ENCODE results near the gene ZNF469. TPM values are rescaled to one million over a fixed set of nuclear protein-coding genes. Genes with fewer than 3 reads are reported as not detected.
"Not testable (repeated sequence)": the region's sequence is repeated elsewhere in the genome, so short reads cannot be mapped to it uniquely, and the experiment has no call there.

The ZNF469 gene
- total RNA-seq, 1 experiment from 2014 or later: not detected

- Histone ChIP-seq H3K79me2 (ENCODE audit: low read length) (no peaks in the 10 kb centered on the region), H3K4me1 (ENCODE audit: low read length) (no peaks in the 10 kb centered on the region), H3K9me2 (replicated peaks; ENCODE audit: insufficient read depth, low read length) (no peaks in the 10 kb centered on the region), H4K20me1 (ENCODE audit: insufficient read depth, low read depth, low read length) (no peaks in the 10 kb centered on the region), H3K9me3 (ENCODE audit: low read length) (no peaks in the 10 kb centered on the region), H3K4me3 (ENCODE audit: low read length) (no peak overlapping the region), H3K27ac (ENCODE audit: low read length) (no peak overlapping the region), H2AFZ (ENCODE audit: low read length) (no peak overlapping the region), H3K4me2 (ENCODE audit: low read depth, low read length, poor library complexity, severe bottlenecking) (no peak overlapping the region), H3K36me3 (ENCODE audit: insufficient read depth, low read length) (no peaks in the 10 kb centered on the region), H3K9ac (ENCODE audit: low read length) (no peak overlapping the region), H3K27me3 (ENCODE audit: low read length) (no peaks in the 10 kb centered on the region)
- DNase-seq: no peak
Measured at GRCh38 chr16:88409296-88410065, 26.7 kb downstream of the ZNF469 start.

- H3K27me3 ChIP-seq (ENCODE audit: low read length); H3K9me2 ChIP-seq (replicated peaks; ENCODE audit: insufficient read depth, low read length); H3K4me1 ChIP-seq (ENCODE audit: low read length); H3K79me2 ChIP-seq (ENCODE audit: low read length); H2AFZ ChIP-seq (ENCODE audit: low read length); H3K4me2 ChIP-seq (ENCODE audit: low read depth, low read length, poor library complexity, severe bottlenecking); DNase-seq; H3K9ac ChIP-seq (ENCODE audit: low read length); H3K4me3 ChIP-seq (ENCODE audit: low read length); H4K20me1 ChIP-seq (ENCODE audit: insufficient read depth, low read depth, low read length); H3K9me3 ChIP-seq (ENCODE audit: low read length); H3K27ac ChIP-seq (ENCODE audit: low read length); H3K36me3 ChIP-seq (ENCODE audit: insufficient read depth, low read length): not testable (repeated sequence)
Measured at GRCh38 chr16:88410297-88410968, 27.7 kb downstream of the ZNF469 start.

GRCh38 chr16:88411951-88412576 is 29.3 kb downstream of the ZNF469 start:
- H3K36me3 ChIP-seq (ENCODE audit: insufficient read depth, low read length): no peaks in the 10 kb centered on the region
- H3K4me1 ChIP-seq (ENCODE audit: low read length): no peaks in the 10 kb centered on the region
- H4K20me1 ChIP-seq (ENCODE audit: insufficient read depth, low read depth, low read length): no peaks in the 10 kb centered on the region

GRCh38 chr16:88412766-88413165 is 30.0 kb downstream of the ZNF469 start:
- no peak overlapping the region for H3K4me2 ChIP-seq (ENCODE audit: low read depth, low read length, poor library complexity, severe bottlenecking)
- no peaks in the 10 kb centered on the region for H3K9me3 ChIP-seq (ENCODE audit: low read length)
- H3K79me2 ChIP-seq (ENCODE audit: low read length): no peaks in the 10 kb centered on the region
- H3K27ac ChIP-seq (ENCODE audit: low read length): no peak overlapping the region
- no peaks in the 10 kb centered on the region for H4K20me1 ChIP-seq (ENCODE audit: insufficient read depth, low read depth, low read length)
- H3K27me3 ChIP-seq (ENCODE audit: low read length): no peaks in the 10 kb centered on the region
- H3K9ac ChIP-seq (ENCODE audit: low read length): no peak overlapping the region
- no peak overlapping the region for H2AFZ ChIP-seq (ENCODE audit: low read length)
- no peaks in the 10 kb centered on the region for H3K9me2 ChIP-seq (replicated peaks; ENCODE audit: insufficient read depth, low read length)
- H3K36me3 ChIP-seq (ENCODE audit: insufficient read depth, low read length): no peaks in the 10 kb centered on the region
- H3K4me1 ChIP-seq (ENCODE audit: low read length): no peaks in the 10 kb centered on the region
- no peak overlapping the region for H3K4me3 ChIP-seq (ENCODE audit: low read length)
- DNase-seq: no peak

More at GRCh38 chr16:88411951-88412576, 29.3 kb downstream of the ZNF469 start:
- H2AFZ ChIP-seq (ENCODE audit: low read length): no peak overlapping the region
- H3K27ac ChIP-seq (ENCODE audit: low read length): no peak overlapping the region
- no peaks in the 10 kb centered on the region for H3K27me3 ChIP-seq (ENCODE audit: low read length)
- H3K4me3 ChIP-seq (ENCODE audit: low read length): no peak overlapping the region
- H3K9me3 ChIP-seq (ENCODE audit: low read length): no peaks in the 10 kb centered on the region
- H3K9ac ChIP-seq (ENCODE audit: low read length): no peak overlapping the region
- H3K4me2 ChIP-seq (ENCODE audit: low read depth, low read length, poor library complexity, severe bottlenecking): no peak overlapping the region
- no peaks in the 10 kb centered on the region for H3K79me2 ChIP-seq (ENCODE audit: low read length)
- H3K9me2 ChIP-seq (replicated peaks; ENCODE audit: insufficient read depth, low read length): no peaks in the 10 kb centered on the region
- no peak for DNase-seq

- DNase-seq: no peak
- H3K4me1 ChIP-seq (ENCODE audit: low read length): no peaks in the 10 kb centered on the region
- no peaks in the 10 kb centered on the region for H3K36me3 ChIP-seq (ENCODE audit: insufficient read depth, low read length)
- H3K79me2 ChIP-seq (ENCODE audit: low read length): no peaks in the 10 kb centered on the region
- H3K9me3 ChIP-seq (ENCODE audit: low read length): no peaks in the 10 kb centered on the region
- no peaks in the 10 kb centered on the region for H3K27me3 ChIP-seq (ENCODE audit: low read length)
- no peak overlapping the region for H2AFZ ChIP-seq (ENCODE audit: low read length)
- H3K4me2 ChIP-seq (ENCODE audit: low read depth, low read length, poor library complexity, severe bottlenecking): no peak overlapping the region
- no peak overlapping the region for H3K9ac ChIP-seq (ENCODE audit: low read length)
- no peak overlapping the region for H3K4me3 ChIP-seq (ENCODE audit: low read length)
- no peaks in the 10 kb centered on the region for H4K20me1 ChIP-seq (ENCODE audit: insufficient read depth, low read depth, low read length)
- no peak overlapping the region for H3K27ac ChIP-seq (ENCODE audit: low read length)
- H3K9me2 ChIP-seq (replicated peaks; ENCODE audit: insufficient read depth, low read length): no peaks in the 10 kb centered on the region
Measured at GRCh38 chr16:88413231-88413630, 30.5 kb downstream of the ZNF469 start.

- H3K9me2 ChIP-seq (replicated peaks; ENCODE audit: insufficient read depth, low read length): no peaks in the 10 kb centered on the region
- H2AFZ ChIP-seq (ENCODE audit: low read length): no peak overlapping the region
- H4K20me1 ChIP-seq (ENCODE audit: insufficient read depth, low read depth, low read length): no peaks in the 10 kb centered on the region
- no peak overlapping the region for H3K4me3 ChIP-seq (ENCODE audit: low read length)
- H3K9me3 ChIP-seq (ENCODE audit: low read length): no peaks in the 10 kb centered on the region
- no peak overlapping the region for H3K4me2 ChIP-seq (ENCODE audit: low read depth, low read length, poor library complexity, severe bottlenecking)
- no peak overlapping the region for H3K9ac ChIP-seq (ENCODE audit: low read length)
- H3K36me3 ChIP-seq (ENCODE audit: insufficient read depth, low read length): no peaks in the 10 kb centered on the region
- no peak overlapping the region for H3K27ac ChIP-seq (ENCODE audit: low read length)
- no peaks in the 10 kb centered on the region for H3K79me2 ChIP-seq (ENCODE audit: low read length)
- H3K27me3 ChIP-seq (ENCODE audit: low read length): no peaks in the 10 kb centered on the region
- H3K4me1 ChIP-seq (ENCODE audit: low read length): no peaks in the 10 kb centered on the region
- no peak for DNase-seq
Measured at GRCh38 chr16:88413631-88414030, 30.9 kb downstream of the ZNF469 start.

- H3K27me3 ChIP-seq (ENCODE audit: low read length): no peaks in the 10 kb centered on the region
- no peak overlapping the region for H3K9ac ChIP-seq (ENCODE audit: low read length)
- no peak overlapping the region for H2AFZ ChIP-seq (ENCODE audit: low read length)
- no peak overlapping the region for H3K4me3 ChIP-seq (ENCODE audit: low read length)
- H3K4me1 ChIP-seq (ENCODE audit: low read length): no peaks in the 10 kb centered on the region
- H3K4me2 ChIP-seq (ENCODE audit: low read depth, low read length, poor library complexity, severe bottlenecking): no peak overlapping the region
- H3K9me2 ChIP-seq (replicated peaks; ENCODE audit: insufficient read depth, low read length): no peaks in the 10 kb centered on the region
- H3K36me3 ChIP-seq (ENCODE audit: insufficient read depth, low read length): no peaks in the 10 kb centered on the region
- H3K27ac ChIP-seq (ENCODE audit: low read length): no peak overlapping the region
- H4K20me1 ChIP-seq (ENCODE audit: insufficient read depth, low read depth, low read length): no peaks in the 10 kb centered on the region
- DNase-seq: no peak
- H3K79me2 ChIP-seq (ENCODE audit: low read length): no peaks in the 10 kb centered on the region
- no peaks in the 10 kb centered on the region for H3K9me3 ChIP-seq (ENCODE audit: low read length)
Measured at GRCh38 chr16:88414521-88415380, 32.0 kb downstream of the ZNF469 start.

- H3K4me2 ChIP-seq (ENCODE audit: low read depth, low read length, poor library complexity, severe bottlenecking): no peak overlapping the region
- H3K36me3 ChIP-seq (ENCODE audit: insufficient read depth, low read length): no peaks in the 10 kb centered on the region
- no peaks in the 10 kb centered on the region for H3K79me2 ChIP-seq (ENCODE audit: low read length)
- no peak overlapping the region for H3K4me3 ChIP-seq (ENCODE audit: low read length)
- DNase-seq: no peak
- H3K9ac ChIP-seq (ENCODE audit: low read length): no peak overlapping the region
- H3K9me3 ChIP-seq (ENCODE audit: low read length): no peaks in the 10 kb centered on the region
- no peaks in the 10 kb centered on the region for H3K27me3 ChIP-seq (ENCODE audit: low read length)
- H3K27ac ChIP-seq (ENCODE audit: low read length): no peak overlapping the region
- no peak overlapping the region for H2AFZ ChIP-seq (ENCODE audit: low read length)
- no peaks in the 10 kb centered on the region for H3K9me2 ChIP-seq (replicated peaks; ENCODE audit: insufficient read depth, low read length)
- H4K20me1 ChIP-seq (ENCODE audit: insufficient read depth, low read depth, low read length): no peaks in the 10 kb centered on the region
- H3K4me1 ChIP-seq (ENCODE audit: low read length): no peaks in the 10 kb centered on the region
Measured at GRCh38 chr16:88415381-88415705, 32.6 kb downstream of the ZNF469 start.

All from Karpas-422 (cell line).